Liver (tissue), 3 donors: ENCODE measurements around the gene DUX4.
"Not testable (repeated sequence)": the region's sequence is repeated elsewhere in the genome, so short reads cannot be mapped to it uniquely, and the experiment has no call there.

ENCODE experiments used
- CTCF ChIP-seq: fragments of 150-350 bp; IDR thresholded peaks from 2 replicates; pipeline ENCODE4 v1.5.1; 2017; ENCODE audit warnings: improper control_type of control experiment, low read depth, low read length; ENCODE audit not compliant: missing input control
- EGR1 ChIP-seq, 2 donors: IDR thresholded peaks; 2 replicates each; pipeline ENCODE4 v1.6.1; 2016 to 2018; ENCODE audit warnings: antibody characterized with exemption in 2 of 2, low read depth in 2 of 2
- FOXA1 ChIP-seq: IDR thresholded peaks from 2 replicates; pipeline ENCODE4 v1.6.1; 2016; ENCODE audit warnings: antibody characterized with exemption
- HNF4A ChIP-seq, 2 donors: conservative IDR thresholded peaks; 2 replicates each; pipeline ENCODE4 v1.6.1; 2016; ENCODE audit warnings: antibody characterized with exemption in 2 of 2, mild to moderate bottlenecking in 2 of 2
- HNF4G ChIP-seq: IDR thresholded peaks from 2 replicates; pipeline ENCODE4 v1.6.1; 2016; ENCODE audit warnings: antibody characterized with exemption
- MAX ChIP-seq: IDR thresholded peaks from 2 replicates; pipeline ENCODE4 v1.6.1; 2016; ENCODE audit warnings: antibody characterized with exemption
- REST ChIP-seq: IDR thresholded peaks from 2 replicates; pipeline ENCODE4 v1.6.1; 2016; ENCODE audit warnings: antibody characterized with exemption, mild to moderate bottlenecking
- TAF1 ChIP-seq: conservative IDR thresholded peaks from 2 replicates; pipeline ENCODE4 v1.6.1; 2016; ENCODE audit warnings: antibody characterized with exemption, mild to moderate bottlenecking
- donor health status: healthy.
- donor health status: healthy.

GRCh38 chr4:190178606-190178990, 5.0 kb downstream of the DUX4 start:
- TF ChIP-seq CTCF; FOXA1; TAF1; REST; EGR1 (IDR thresholded peaks at IDR 0.05; ENCODE audit: low read depth in 2 of 2); MAX; HNF4A (conservative IDR thresholded peaks at IDR 0.05); HNF4G: not testable (repeated sequence)
